Left ventricle myocardium inferior (tissue), 1 donor: ENCODE results near the gene DTNA. TPM values are rescaled to one million over a fixed set of nuclear protein-coding genes. Genes with fewer than 3 reads are reported as not detected.

ENCODE experiments used
- DNase-seq: peaks from one replicate; pipeline ENCODE4 v3.0.0-alpha.2; 2020
- H3K27ac ChIP-seq: fragments of 200-600 bp; replicated peaks from 2 replicates; pipeline ENCODE4 v1.8.0; 2021
- H3K27me3 ChIP-seq: fragments of 200-600 bp; 2 replicates; pipeline ENCODE4 v1.8.0; 2021; ENCODE audit warnings: low read depth
- H3K36me3 ChIP-seq: fragments of 200-600 bp; 2 replicates; pipeline ENCODE4 v1.8.0; 2021
- H3K4me1 ChIP-seq: fragments of 200-600 bp; 2 replicates; pipeline ENCODE4 v1.8.0; 2021
- H3K4me3 ChIP-seq: fragments of 200-600 bp; 2 replicates; pipeline ENCODE4 v1.8.0; 2021; ENCODE audit warnings: mild to moderate bottlenecking, moderate library complexity
- H3K9me3 ChIP-seq: fragments of 200-600 bp; replicated peaks from 2 replicates; pipeline ENCODE4 v1.8.0; 2021
- intact Hi-C: fragments of 100-400 bp; cut with micrococcal nuclease; formaldehyde crosslinking; loops from one replicate; pipeline ENCODE4 v1.11.0; 2022
- total RNA-seq: library from RNA; stranded (reverse); fragmentation: NEBNext Ultra II Directional; extraction: Animal tissue kit (Norgen Biotek cat#: 25700); gene quantifications from one replicate; pipeline ENCODE4 v1.2.1, GENCODE V29; 2021
- TF ChIP-seq, protein P1 (sequence below): fragments of 200-600 bp; IDR thresholded peaks from 2 replicates; pipeline ENCODE4 v1.8.0; 2021; ENCODE audit warnings: antibody characterized with exemption, mild to moderate bottlenecking, borderline replicate concordance
- donor health status: DM: no; HTN: yes; CAD: no; lungs with severe emphysema.

DTNA gene
- total RNA-seq, 1 donor from 2014 or later, result 167 TPM

GRCh38 chr18:34697891-34698290 lies 12.2 kb upstream of the DTNA start:
- H3K36me3 ChIP-seq, result no peaks in the 10 kb centered on the region
- H3K27me3 ChIP-seq, result no peaks in the 10 kb centered on the region
- no peaks in the 10 kb centered on the region for H3K9me3 ChIP-seq
- DNase-seq, result no peak
- H3K27ac ChIP-seq, result no peak overlapping the region
- H3K4me3 ChIP-seq, result no peak overlapping the region
- H3K4me1 ChIP-seq, result peaks cover 42% of the 10 kb centered on the region
- TF ChIP-seq, protein P1, sequence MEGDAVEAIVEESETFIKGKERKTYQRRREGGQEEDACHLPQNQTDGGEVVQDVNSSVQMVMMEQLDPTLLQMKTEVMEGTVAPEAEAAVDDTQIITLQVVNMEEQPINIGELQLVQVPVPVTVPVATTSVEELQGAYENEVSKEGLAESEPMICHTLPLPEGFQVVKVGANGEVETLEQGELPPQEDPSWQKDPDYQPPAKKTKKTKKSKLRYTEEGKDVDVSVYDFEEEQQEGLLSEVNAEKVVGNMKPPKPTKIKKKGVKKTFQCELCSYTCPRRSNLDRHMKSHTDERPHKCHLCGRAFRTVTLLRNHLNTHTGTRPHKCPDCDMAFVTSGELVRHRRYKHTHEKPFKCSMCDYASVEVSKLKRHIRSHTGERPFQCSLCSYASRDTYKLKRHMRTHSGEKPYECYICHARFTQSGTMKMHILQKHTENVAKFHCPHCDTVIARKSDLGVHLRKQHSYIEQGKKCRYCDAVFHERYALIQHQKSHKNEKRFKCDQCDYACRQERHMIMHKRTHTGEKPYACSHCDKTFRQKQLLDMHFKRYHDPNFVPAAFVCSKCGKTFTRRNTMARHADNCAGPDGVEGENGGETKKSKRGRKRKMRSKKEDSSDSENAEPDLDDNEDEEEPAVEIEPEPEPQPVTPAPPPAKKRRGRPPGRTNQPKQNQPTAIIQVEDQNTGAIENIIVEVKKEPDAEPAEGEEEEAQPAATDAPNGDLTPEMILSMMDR, result no peak
- intact Hi-C loops, result no loop called here

DNA sequence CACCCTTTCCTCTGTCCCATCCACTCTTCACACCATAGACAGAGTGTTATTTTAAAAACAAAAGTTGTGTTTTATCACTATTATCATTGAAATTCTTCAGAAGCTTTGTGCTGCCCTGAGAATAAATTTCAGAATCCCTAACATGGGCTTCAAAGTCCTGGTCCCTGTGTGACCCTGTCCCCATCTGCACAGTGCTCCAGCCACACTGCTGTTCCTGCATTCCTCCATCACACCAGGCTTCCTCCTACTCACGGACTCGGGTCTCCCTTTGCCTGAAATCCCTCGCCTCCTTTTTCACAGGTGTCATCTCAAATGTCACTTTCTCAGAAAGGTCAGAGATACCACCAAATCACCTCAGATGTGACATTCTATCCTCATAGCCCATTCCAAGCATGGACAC lies 8.2 kb upstream of the DTNA start:
- intact Hi-C loops, result no loop called here
- Histone ChIP-seq H3K27ac (no peak overlapping the region), H3K27me3 (no peaks in the 10 kb centered on the region), H3K36me3 (no peaks in the 10 kb centered on the region), H3K9me3 (no peaks in the 10 kb centered on the region), H3K4me1 (peaks cover 30% of the 10 kb centered on the region), H3K4me3 (no peak overlapping the region)
- DNase-seq, result no peak
- TF ChIP-seq, protein P1, result no peak

DNA sequence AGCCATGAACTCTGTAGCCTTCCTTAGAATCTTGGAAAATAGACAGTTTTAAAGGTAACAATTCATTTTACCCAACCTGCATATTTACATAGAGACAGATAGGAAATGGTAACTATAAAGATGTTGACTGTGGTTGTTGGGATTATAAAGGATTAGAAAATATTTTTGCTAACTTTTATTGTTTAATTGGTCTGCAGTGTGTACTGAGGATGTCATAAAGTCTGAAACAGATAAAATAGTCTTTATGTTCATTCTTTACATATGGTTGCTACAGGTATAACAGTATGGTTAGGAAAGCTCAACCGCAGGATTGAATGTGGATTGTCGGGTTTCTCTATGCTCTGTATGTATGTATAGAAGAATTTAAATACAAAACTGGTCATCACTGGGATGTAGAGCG lies 7.3 kb upstream of the DTNA start:
- DNase-seq, result no peak
- Histone ChIP-seq H3K27me3 (no peaks in the 10 kb centered on the region), H3K4me3 (no peak overlapping the region), H3K4me1 (peaks cover 39% of the 10 kb centered on the region), H3K9me3 (no peaks in the 10 kb centered on the region), H3K27ac (no peak overlapping the region), H3K36me3 (no peaks in the 10 kb centered on the region)
- intact Hi-C loops, result no loop called here
- TF ChIP-seq, protein P1, result no peak

DNA sequence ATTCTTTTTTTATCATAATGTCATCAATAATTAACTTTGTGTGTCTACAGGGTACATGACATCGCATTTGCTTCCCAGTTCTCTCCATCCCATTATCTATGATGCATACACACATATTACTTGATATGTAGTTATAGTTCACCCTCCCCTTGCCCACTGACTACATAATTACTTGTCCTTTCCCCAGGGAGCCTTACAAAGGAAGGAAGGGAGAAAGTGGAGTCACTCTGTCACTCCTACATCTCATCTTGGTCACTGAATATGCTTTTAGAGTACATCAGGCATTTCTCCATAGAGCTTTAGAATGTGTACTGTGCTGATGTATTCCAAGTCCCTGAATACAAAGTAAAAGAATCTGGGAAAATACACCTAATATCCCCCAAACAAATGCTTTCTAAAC lies 6.0 kb upstream of the DTNA start:
- Histone ChIP-seq H3K9me3 (no peaks in the 10 kb centered on the region), H3K36me3 (no peaks in the 10 kb centered on the region), H3K27me3 (no peaks in the 10 kb centered on the region), H3K4me3 (no peak overlapping the region), H3K4me1 (peaks cover 52% of the 10 kb centered on the region), H3K27ac (no peak overlapping the region)
- TF ChIP-seq, protein P1, result no peak
- intact Hi-C loops, result no loop called here
- no peak for DNase-seq

GRCh38 chr18:34704823-34705222 lies 5.3 kb upstream of the DTNA start:
- Histone ChIP-seq H3K9me3 (no peaks in the 10 kb centered on the region), H3K4me3 (no peak overlapping the region), H3K27ac (no peak overlapping the region), H3K27me3 (no peaks in the 10 kb centered on the region), H3K4me1 (peaks cover 59% of the 10 kb centered on the region), H3K36me3 (no peaks in the 10 kb centered on the region)
- no peak for DNase-seq
- intact Hi-C loops, result no loop called here
- TF ChIP-seq, protein P1, result no peak

GRCh38 chr18:34707670-34708069 lies 2.4 kb upstream of the DTNA start:
- peaks cover 58% of the 10 kb centered on the region for H3K4me1 ChIP-seq
- TF ChIP-seq, protein P1, result no peak
- peak overlapping the region; percentile 20 for H3K4me3 ChIP-seq
- no peaks in the 10 kb centered on the region for H3K9me3 ChIP-seq
- intact Hi-C loops, result no loop called here
- no peaks in the 10 kb centered on the region for H3K27me3 ChIP-seq
- H3K27ac ChIP-seq, result peak overlapping the region; percentile 84
- no peak for DNase-seq
- H3K36me3 ChIP-seq, result no peaks in the 10 kb centered on the region
